ENCODE data around the gene ZNF689. TPM values are rescaled to one million over a fixed set of nuclear protein-coding genes. Genes with fewer than 3 reads are reported as not detected.

Gene ZNF689
- total and polyA plus RNA-seq, 2 of the 13 experiments (the other 11 are each of a cell fraction or from before 2014, with no cell fraction given): 9.7 to 19.5 TPM

DNA sequence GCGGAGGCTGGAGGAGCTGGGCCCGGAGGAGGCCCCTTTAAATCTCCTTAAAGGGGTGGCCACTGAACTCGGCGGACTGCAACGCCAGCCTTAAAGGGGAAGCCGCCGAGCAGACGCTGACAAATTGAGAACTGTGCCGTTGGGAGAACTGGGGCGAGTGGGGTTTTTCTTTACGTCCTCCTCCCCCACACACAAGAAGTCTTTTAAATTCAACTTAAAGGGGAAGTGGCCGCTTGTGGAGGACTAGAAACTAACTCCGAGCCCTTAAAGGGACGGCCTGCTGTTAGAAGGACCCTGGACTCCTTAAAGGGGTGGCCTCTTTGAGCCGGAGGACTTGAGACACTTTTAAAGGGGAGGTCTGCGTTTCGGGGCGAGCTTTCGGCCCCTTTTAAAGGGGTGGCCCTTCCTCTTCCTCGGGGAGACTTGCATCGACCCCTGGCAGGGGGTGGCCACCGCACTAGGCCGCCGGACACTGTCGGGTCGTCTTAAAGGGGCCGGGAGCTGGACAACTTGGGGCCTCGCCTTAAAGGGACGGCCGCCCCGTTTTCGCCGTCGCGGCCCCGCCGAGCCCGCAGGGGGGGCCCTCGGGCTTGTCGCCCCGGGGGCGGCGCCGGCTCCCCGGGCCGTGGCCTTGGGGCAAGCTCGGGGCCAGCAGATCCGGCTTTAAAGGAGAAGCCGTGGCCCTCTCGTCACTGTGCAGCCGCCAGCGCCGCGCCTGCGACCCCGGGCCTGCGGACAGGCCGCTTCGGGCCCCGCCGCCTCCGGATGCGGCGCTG lies 48.7 kb upstream of the ZNF689 start (continued):
- TF ChIP-seq FLYWCH1 (CRISPR knock-in tag; IDR thresholded peaks at IDR 0.05) (peak; percentile 58; the same call in 1 of the 2 replicates), TEAD3 (CRISPR knock-in tag; optimal IDR thresholded peaks at IDR 0.05; ENCODE audit: borderline replicate concordance) (no peak), ZBTB7A (CRISPR knock-in tag; IDR thresholded peaks at IDR 0.05) (no peak), FOXK2 (IDR thresholded peaks at IDR 0.05) (no peak), ZSCAN29 (CRISPR knock-in tag; conservative IDR thresholded peaks at IDR 0.05) (no peak), ZKSCAN8 (CRISPR knock-in tag; IDR thresholded peaks at IDR 0.05; ENCODE audit: borderline replicate concordance) (no peak), NFE2L1 (CRISPR knock-in tag; IDR thresholded peaks at IDR 0.05; ENCODE audit: borderline replicate concordance) (no peak), PTBP1 (IDR thresholded peaks at IDR 0.05; ENCODE audit: low read depth, low read length, poor library complexity, severe bottlenecking) (no peak), ZNF256 (CRISPR knock-in tag; conservative IDR thresholded peaks at IDR 0.05) (no peak; the same call in 1 of the 2 replicates), ZNF337 (CRISPR knock-in tag; IDR thresholded peaks at IDR 0.05; ENCODE audit: borderline replicate concordance, low read depth) (no peak), ZBTB42 (CRISPR knock-in tag; IDR thresholded peaks at IDR 0.05) (no peak; the same call in 1 of the 2 replicates), ZNF777 (CRISPR knock-in tag; IDR thresholded peaks at IDR 0.05) (peak; percentile 79), ZNF83 (CRISPR knock-in tag; IDR thresholded peaks at IDR 0.05; ENCODE audit: borderline replicate concordance) (no peak), CHD4 (IDR thresholded peaks at IDR 0.05; ENCODE audit: borderline replicate concordance, low read length) (no peak; the same call in 1 of the 2 replicates), DNMT1 (CRISPR knock-in tag; IDR thresholded peaks at IDR 0.05) (no peak), ZSCAN20 (CRISPR knock-in tag; IDR thresholded peaks at IDR 0.05; ENCODE audit: borderline replicate concordance) (no peak), ZNF496 (CRISPR knock-in tag; IDR thresholded peaks at IDR 0.05; ENCODE audit: insufficient replicate concordance) (no peak)
- TF ChIP-seq, protein P1, sequence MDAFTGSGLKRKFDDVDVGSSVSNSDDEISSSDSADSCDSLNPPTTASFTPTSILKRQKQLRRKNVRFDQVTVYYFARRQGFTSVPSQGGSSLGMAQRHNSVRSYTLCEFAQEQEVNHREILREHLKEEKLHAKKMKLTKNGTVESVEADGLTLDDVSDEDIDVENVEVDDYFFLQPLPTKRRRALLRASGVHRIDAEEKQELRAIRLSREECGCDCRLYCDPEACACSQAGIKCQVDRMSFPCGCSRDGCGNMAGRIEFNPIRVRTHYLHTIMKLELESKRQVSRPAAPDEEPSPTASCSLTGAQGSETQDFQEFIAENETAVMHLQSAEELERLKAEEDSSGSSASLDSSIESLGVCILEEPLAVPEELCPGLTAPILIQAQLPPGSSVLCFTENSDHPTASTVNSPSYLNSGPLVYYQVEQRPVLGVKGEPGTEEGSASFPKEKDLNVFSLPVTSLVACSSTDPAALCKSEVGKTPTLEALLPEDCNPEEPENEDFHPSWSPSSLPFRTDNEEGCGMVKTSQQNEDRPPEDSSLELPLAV (CRISPR knock-in tag; conservative IDR thresholded peaks at IDR 0.05; ENCODE audit: low read depth): no peak
- TF ChIP-seq, protein P2, sequence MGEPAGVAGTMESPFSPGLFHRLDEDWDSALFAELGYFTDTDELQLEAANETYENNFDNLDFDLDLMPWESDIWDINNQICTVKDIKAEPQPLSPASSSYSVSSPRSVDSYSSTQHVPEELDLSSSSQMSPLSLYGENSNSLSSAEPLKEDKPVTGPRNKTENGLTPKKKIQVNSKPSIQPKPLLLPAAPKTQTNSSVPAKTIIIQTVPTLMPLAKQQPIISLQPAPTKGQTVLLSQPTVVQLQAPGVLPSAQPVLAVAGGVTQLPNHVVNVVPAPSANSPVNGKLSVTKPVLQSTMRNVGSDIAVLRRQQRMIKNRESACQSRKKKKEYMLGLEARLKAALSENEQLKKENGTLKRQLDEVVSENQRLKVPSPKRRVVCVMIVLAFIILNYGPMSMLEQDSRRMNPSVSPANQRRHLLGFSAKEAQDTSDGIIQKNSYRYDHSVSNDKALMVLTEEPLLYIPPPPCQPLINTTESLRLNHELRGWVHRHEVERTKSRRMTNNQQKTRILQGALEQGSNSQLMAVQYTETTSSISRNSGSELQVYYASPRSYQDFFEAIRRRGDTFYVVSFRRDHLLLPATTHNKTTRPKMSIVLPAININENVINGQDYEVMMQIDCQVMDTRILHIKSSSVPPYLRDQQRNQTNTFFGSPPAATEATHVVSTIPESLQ (CRISPR knock-in tag; conservative IDR thresholded peaks at IDR 0.05): no peak
- TF ChIP-seq, protein P3, sequence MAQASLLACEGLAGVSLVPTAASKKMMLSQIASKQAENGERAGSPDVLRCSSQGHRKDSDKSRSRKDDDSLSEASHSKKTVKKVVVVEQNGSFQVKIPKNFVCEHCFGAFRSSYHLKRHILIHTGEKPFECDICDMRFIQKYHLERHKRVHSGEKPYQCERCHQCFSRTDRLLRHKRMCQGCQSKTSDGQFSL (CRISPR knock-in tag; IDR thresholded peaks at IDR 0.05): peak; percentile 53; the same call in 1 of the 2 replicates
- TF ChIP-seq, protein P4, sequence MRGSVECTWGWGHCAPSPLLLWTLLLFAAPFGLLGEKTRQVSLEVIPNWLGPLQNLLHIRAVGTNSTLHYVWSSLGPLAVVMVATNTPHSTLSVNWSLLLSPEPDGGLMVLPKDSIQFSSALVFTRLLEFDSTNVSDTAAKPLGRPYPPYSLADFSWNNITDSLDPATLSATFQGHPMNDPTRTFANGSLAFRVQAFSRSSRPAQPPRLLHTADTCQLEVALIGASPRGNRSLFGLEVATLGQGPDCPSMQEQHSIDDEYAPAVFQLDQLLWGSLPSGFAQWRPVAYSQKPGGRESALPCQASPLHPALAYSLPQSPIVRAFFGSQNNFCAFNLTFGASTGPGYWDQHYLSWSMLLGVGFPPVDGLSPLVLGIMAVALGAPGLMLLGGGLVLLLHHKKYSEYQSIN (CRISPR knock-in tag; IDR thresholded peaks at IDR 0.05; ENCODE audit: borderline replicate concordance): no peak
- TF ChIP-seq, protein P5, sequence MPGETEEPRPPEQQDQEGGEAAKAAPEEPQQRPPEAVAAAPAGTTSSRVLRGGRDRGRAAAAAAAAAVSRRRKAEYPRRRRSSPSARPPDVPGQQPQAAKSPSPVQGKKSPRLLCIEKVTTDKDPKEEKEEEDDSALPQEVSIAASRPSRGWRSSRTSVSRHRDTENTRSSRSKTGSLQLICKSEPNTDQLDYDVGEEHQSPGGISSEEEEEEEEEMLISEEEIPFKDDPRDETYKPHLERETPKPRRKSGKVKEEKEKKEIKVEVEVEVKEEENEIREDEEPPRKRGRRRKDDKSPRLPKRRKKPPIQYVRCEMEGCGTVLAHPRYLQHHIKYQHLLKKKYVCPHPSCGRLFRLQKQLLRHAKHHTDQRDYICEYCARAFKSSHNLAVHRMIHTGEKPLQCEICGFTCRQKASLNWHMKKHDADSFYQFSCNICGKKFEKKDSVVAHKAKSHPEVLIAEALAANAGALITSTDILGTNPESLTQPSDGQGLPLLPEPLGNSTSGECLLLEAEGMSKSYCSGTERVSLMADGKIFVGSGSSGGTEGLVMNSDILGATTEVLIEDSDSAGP (CRISPR knock-in tag; IDR thresholded peaks at IDR 0.05; ENCODE audit: borderline replicate concordance): peak; percentile 99

All from HepG2 (cell line).